Thyroid gland (tissue), 4 donors: ENCODE data around the gene PREX1. TPM values are rescaled to one million over a fixed set of nuclear protein-coding genes. Genes with fewer than 3 reads are reported as not detected.
"Not testable (repeated sequence)": the region's sequence is repeated elsewhere in the genome, so short reads cannot be mapped to it uniquely, and the experiment has no call there.

Experiments used
- DNase-seq, 2 donors: peaks; one replicate each; pipeline ENCODE4 v3.0.0-alpha.2; 2019
- H3K27ac ChIP-seq, 3 donors: fragments of 200-600 bp; sonication (generic); 1 replicate in 2 of 3; 2 replicates in 1 of 3; pipeline ENCODE4 v1.5.1; 2016 to 2019; ENCODE audit warnings: mild to moderate bottlenecking in 1 of 3, moderate library complexity in 1 of 3
- H3K27me3 ChIP-seq: fragments of 200-600 bp; sonication (generic); one replicate; pipeline ENCODE4 v1.5.1; 2019
- H3K36me3 ChIP-seq, 2 donors: fragments of 200-600 bp; sonication (generic); one replicate each; pipeline ENCODE4 v1.5.1; 2016 to 2019
- H3K4me1 ChIP-seq, 2 donors: fragments of 200-600 bp; sonication (generic); one replicate each; pipeline ENCODE4 v1.5.1; 2017 to 2019
- H3K4me3 ChIP-seq, 3 donors: fragments of 200-600 bp; sonication (generic); replicated peaks in 1 of 3; 1 replicate in 2 of 3; 2 replicates in 1 of 3; pipeline ENCODE4 v1.5.1; 2016; ENCODE audit warnings: mild to moderate bottlenecking in 1 of 3
- H3K9me3 ChIP-seq: fragments of 200-600 bp; sonication (generic); one replicate; pipeline ENCODE4 v1.5.1; 2017
- CTCF ChIP-seq, 6 experiments: fragments of 200-600 bp in 3 of 6; fragments of 450-650 bp in 3 of 6; sonication (generic) in 3 of 6; IDR thresholded peaks; one replicate each; pipeline ENCODE4 v1.5.1; 2016 to 2019; ENCODE audit warnings: antibody characterized with exemption in 6 of 6, mild to moderate bottlenecking in 2 of 6, inconsistent platforms in 1 of 6, moderate library complexity in 1 of 6
- POLR2A ChIP-seq, 2 donors: fragments of 450-650 bp; IDR thresholded peaks; one replicate each; pipeline ENCODE4 v1.6.1; 2017; ENCODE audit warnings: antibody characterized with exemption in 2 of 2, mild to moderate bottlenecking in 2 of 2, moderate library complexity in 1 of 2
- WGBS, 2 donors: methylation state at CpG; one replicate each; pipeline ENCODE4 v1.1.5; 2017; 5-methylcytosine and 5-hydroxymethylcytosine counted together
- intact Hi-C: fragments of 100-400 bp; cut with DNase I; formaldehyde crosslinking; loops from one replicate; pipeline ENCODE4 v1.15.1; 2023
- total RNA-seq, 4 donors: library from RNA; depleted of rRNA; stranded (reverse); fragments of >200 nt; gene quantifications; one replicate each; pipeline ENCODE4 v1.2.3, GENCODE V29; 2016

Gene PREX1
- total RNA-seq, 4 donors from 2014 or later, result 10.2 to 42.7 (median 18.7) TPM

DNA sequence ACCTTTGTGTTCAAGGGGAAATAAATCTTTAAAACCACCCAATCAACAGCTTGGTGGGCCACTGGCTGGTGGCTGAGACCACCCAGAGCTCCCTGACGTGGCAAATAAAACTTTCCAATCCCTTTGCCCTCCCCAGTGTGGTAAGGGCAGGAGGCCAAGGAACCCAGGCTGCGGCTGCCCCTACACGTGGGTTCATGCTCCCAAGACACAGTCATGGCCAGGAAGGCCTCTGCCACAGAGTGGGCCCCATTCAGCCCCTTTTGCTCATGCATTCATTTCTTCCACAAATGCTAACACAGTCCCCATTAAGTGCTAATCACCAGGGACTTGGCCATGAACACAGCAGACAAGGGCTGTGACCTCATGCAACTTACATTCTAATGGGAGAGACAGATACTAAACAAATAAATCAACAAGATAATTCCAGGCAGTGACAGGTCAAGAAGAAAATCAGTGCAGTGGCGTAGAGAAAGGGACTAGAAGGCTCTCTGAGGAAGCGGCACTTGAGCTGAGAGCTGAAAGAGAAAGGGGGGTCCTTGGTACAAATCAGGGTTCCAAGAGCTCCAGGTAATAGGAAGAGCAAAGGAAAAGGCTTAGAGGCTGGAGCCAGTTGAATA, 13.8 kb downstream of the PREX1 start:
- no peak for DNase-seq
- WGBS, 2 donors, result 59 to 72% methylated on average over 5 of the region's 5 CpGs

DNA sequence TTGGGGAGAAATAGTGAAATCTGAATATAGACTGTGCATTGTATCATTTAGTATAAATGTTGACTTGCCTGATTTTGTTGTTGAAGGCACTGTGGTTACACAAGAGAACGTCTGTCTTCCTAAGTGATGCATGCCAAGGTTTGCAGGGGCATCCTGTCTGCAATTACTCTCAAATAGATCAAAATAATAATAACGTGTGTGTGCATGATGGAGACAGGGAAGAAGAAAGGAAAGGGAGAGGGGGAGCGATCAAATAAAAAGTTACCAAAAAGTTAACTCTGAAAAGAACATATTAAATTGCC, 14.4 kb downstream of the PREX1 start:
- no peak for DNase-seq
- TF ChIP-seq CTCF (IDR thresholded peaks at IDR 0.05), result no peak
- no peak for TF ChIP-seq POLR2A (IDR thresholded peaks at IDR 0.05)
- no peaks in the 10 kb centered on the region for H3K36me3 ChIP-seq
- H3K27ac ChIP-seq, result no peak overlapping the region
- 58 to 61% methylated on average over 3 of the region's 3 CpGs for WGBS, 2 donors
- intact Hi-C loops, result no loop called here
- no peaks in the 10 kb centered on the region for H3K9me3 ChIP-seq
- H3K27me3 ChIP-seq, result no peaks in the 10 kb centered on the region
- H3K4me3 ChIP-seq, result no peak overlapping the region
- no peaks in the 10 kb centered on the region for H3K4me1 ChIP-seq

More for the DNA sequence above, 13.8 kb downstream of the PREX1 start:
- intact Hi-C loops, result no loop called here
- no peak for TF ChIP-seq POLR2A (IDR thresholded peaks at IDR 0.05)
- TF ChIP-seq CTCF (IDR thresholded peaks at IDR 0.05), result no peak
- Histone ChIP-seq H3K36me3 (no peaks in the 10 kb centered on the region), H3K27ac (no peak overlapping the region), H3K27me3 (no peaks in the 10 kb centered on the region), H3K4me1 (no peaks in the 10 kb centered on the region), H3K9me3 (no peaks in the 10 kb centered on the region), H3K4me3 (no peak overlapping the region)

DNA sequence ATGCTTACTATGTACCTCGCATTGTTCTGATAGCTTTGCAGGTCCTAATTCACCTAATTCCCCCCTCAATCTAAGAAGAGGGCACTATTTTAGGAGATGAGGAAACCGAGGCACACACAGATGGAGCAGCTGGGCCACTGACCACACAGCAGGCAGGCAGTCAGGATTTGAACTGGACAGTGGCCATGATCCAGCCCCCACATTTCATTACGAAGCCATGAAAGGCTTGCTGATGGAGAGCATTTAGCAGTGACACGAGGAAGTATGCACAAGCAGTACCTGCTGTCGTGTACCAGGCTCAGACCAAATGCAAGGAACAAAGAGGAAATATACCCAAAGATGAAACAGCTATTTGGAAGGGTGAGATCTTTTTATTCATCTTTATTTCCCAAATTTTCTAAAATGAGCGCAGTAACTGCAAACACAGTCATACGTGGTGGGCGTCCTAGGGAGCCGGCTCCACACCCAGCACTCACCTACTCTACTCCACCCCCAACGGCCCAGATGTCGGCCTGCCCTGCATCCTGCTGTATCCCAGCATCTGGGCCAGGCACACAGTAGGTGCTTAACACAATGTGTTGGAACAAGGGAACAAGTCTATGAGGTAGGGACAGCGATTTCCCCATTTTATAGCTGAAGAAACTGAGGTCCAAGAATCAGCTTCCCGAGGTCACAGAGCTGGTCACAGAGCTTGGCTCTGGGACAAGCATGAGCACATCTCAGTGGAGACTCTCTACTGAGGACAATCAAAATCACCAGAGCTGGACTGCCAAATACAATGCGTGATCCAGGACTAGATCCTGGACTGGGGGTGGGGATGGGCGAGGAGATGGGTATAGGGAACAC, 15.0 kb downstream of the PREX1 start:
- Histone ChIP-seq H3K4me1 (no peaks in the 10 kb centered on the region), H3K27ac (no peak overlapping the region), H3K27me3 (no peaks in the 10 kb centered on the region), H3K36me3 (no peaks in the 10 kb centered on the region), H3K9me3 (no peaks in the 10 kb centered on the region), H3K4me3 (no peak overlapping the region)
- TF ChIP-seq CTCF (IDR thresholded peaks at IDR 0.05), result no peak
- intact Hi-C loops, result no loop called here
- DNase-seq, result no peak
- WGBS, 2 donors, result 80 to 82% methylated on average over 15 of the region's 15 CpGs

DNA sequence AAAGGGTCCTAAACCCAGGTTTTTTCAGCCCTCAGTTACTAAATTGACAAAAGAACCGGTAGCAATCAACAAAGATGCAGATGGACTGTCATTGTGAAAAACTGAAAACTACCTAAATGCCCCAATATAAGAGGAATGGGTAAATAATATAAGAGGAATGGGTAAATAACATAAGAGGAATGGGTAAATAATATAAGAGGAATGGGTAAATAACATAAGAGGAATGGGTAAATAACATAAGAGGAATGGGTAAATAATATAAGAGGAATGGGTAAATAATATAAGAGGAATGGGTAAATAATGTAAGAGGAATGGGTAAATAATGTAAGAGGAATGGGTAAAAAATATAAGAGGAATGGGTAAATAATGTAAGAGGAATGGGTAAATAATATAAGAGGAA, 15.7 kb downstream of the PREX1 start:
- H3K4me1 ChIP-seq, H3K36me3 ChIP-seq: not testable (repeated sequence)

GRCh38 chr20:48809673-48810072, 18.1 kb downstream of the PREX1 start:
- DNase-seq, result no peak
- H3K27ac ChIP-seq, result no peak overlapping the region
- H3K27me3 ChIP-seq, result no peaks in the 10 kb centered on the region
- TF ChIP-seq POLR2A (IDR thresholded peaks at IDR 0.05) (no peak), CTCF (IDR thresholded peaks at IDR 0.05) (no peak)
- no peak overlapping the region for H3K4me3 ChIP-seq
- H3K36me3 ChIP-seq, result no peaks in the 10 kb centered on the region
- peaks cover 0 to 9% of the 10 kb centered on the region in 2 donors for H3K4me1 ChIP-seq
- no peaks in the 10 kb centered on the region for H3K9me3 ChIP-seq
- intact Hi-C loops, result no loop called here
- WGBS, 2 donors, result 78 to 80% methylated on average over 5 of the region's 5 CpGs

More for the DNA sequence above, 15.7 kb downstream of the PREX1 start:
- 83 to 88% methylated on average over 1 of the region's 1 CpG for WGBS, 2 donors
- H3K27me3 ChIP-seq, intact Hi-C loops, H3K9me3 ChIP-seq, DNase-seq, H3K27ac ChIP-seq, H3K4me3 ChIP-seq: not testable (repeated sequence)
